Measurements from ENCODE around the gene CLEC3B. TPM values are rescaled to one million over a fixed set of nuclear protein-coding genes. Genes with fewer than 3 reads are reported as not detected.

Gene CLEC3B
- total and polyA plus RNA-seq, 2 donors (not counting 3 experiments of a cell fraction or from before 2014, with no cell fraction given): 1.8 TPM; not detected in 1

DNA sequence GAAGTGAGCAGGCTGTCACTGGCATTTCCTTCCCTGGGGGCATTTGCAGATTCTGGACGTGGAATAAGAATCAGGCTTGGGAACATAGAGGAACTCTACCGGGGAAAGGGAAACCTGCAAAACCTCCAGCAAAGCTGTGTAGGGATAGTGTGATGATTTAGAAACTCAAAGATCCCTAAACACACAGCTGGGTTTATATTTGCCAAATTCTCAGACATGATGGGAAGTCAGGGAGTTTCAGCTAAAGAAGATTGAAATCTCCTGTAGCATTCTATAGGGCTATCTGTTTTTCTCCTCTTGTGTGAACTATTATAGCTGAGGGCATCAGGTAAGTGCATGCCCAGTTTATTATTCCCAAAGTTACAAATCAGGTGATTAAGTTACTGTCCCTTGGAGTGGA lies 9.2 kb upstream of the CLEC3B start:
- peaks cover 10% of the 10 kb centered on the region for H3K4me1 ChIP-seq (ENCODE audit: control insufficient read depth, extremely low read depth, insufficient read depth, low read length)
- no TSS peak for BruUV-seq (replicated peaks)
- no peaks in the 10 kb centered on the region for H3K79me2 ChIP-seq (ENCODE audit: control insufficient read depth, insufficient read depth, low read length)
- H2AFZ ChIP-seq (ENCODE audit: low read depth, low read length): no peak overlapping the region
- intact Hi-C loops (cut with micrococcal nuclease) (no loop called here), dilution Hi-C loops (cut with MboI; ENCODE audit: extremely low pct_ligation_motif_present, low sequenced_read_pairs) (no loop called here)
- ChIA-PET CTCF (interaction anchor here (0.7 kb wide), 1 partner anchor 26 kb away, joined by 3 read pairs; no protein-coding TSS in a partner anchor), POLR2A (no interaction called here)
- H3K27ac ChIP-seq (ENCODE audit: insufficient read depth, low read depth, low read length): no peak overlapping the region
- FAIRE-seq (no peak), DNase-seq (ENCODE audit: low read depth, low spot score) (no peak)
- no peaks in the 10 kb centered on the region for H4K20me1 ChIP-seq (replicated peaks; ENCODE audit: control insufficient read depth, extremely low read depth, insufficient read depth, low read length)
- H3K9me1 ChIP-seq (replicated peaks; ENCODE audit: control insufficient read depth, extremely low read depth, insufficient read depth, low read length): no peaks in the 10 kb centered on the region
- H3K36me3 ChIP-seq (ENCODE audit: control insufficient read depth in 2 of 2, extremely low read depth in 1 of 2, insufficient read depth in 2 of 2, low read length in 2 of 2): no peaks in the 10 kb centered on the region
- TF ChIP-seq EZH2 (IDR thresholded peaks at IDR 0.05; ENCODE audit: borderline replicate concordance, low read depth, low read length, severe bottlenecking): no peak
- no peak for TF ChIP-seq GATA2 (IDR thresholded peaks at IDR 0.05; ENCODE audit: insufficient read depth, insufficient read length, low read depth, low read length)
- no peak for TF ChIP-seq MYC (IDR thresholded peaks at IDR 0.05; ENCODE audit: low read depth, low read length)
- TF ChIP-seq JUN (IDR thresholded peaks at IDR 0.05; ENCODE audit: borderline replicate concordance, insufficient read depth, insufficient read length, low read depth): no peak
- TF ChIP-seq, protein P1, sequence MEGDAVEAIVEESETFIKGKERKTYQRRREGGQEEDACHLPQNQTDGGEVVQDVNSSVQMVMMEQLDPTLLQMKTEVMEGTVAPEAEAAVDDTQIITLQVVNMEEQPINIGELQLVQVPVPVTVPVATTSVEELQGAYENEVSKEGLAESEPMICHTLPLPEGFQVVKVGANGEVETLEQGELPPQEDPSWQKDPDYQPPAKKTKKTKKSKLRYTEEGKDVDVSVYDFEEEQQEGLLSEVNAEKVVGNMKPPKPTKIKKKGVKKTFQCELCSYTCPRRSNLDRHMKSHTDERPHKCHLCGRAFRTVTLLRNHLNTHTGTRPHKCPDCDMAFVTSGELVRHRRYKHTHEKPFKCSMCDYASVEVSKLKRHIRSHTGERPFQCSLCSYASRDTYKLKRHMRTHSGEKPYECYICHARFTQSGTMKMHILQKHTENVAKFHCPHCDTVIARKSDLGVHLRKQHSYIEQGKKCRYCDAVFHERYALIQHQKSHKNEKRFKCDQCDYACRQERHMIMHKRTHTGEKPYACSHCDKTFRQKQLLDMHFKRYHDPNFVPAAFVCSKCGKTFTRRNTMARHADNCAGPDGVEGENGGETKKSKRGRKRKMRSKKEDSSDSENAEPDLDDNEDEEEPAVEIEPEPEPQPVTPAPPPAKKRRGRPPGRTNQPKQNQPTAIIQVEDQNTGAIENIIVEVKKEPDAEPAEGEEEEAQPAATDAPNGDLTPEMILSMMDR (IDR thresholded peaks at IDR 0.05; ENCODE audit: extremely low read depth in 1 of 2, insufficient read depth in 1 of 2, low read depth in 1 of 2, low read length in 2 of 2): no peak
- TF ChIP-seq POLR2A (IDR thresholded peaks at IDR 0.05; ENCODE audit: low read depth, low read length): no peak
- TF ChIP-seq, protein P2, sequence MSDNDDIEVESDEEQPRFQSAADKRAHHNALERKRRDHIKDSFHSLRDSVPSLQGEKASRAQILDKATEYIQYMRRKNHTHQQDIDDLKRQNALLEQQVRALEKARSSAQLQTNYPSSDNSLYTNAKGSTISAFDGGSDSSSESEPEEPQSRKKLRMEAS (IDR thresholded peaks at IDR 0.05; ENCODE audit: insufficient read depth, insufficient read length): no peak
- no peak for TF ChIP-seq FOS (IDR thresholded peaks at IDR 0.05; ENCODE audit: borderline replicate concordance, insufficient read depth, low read length)
- TF ChIP-seq POLR2AphosphoS5 (IDR thresholded peaks at IDR 0.05; ENCODE audit: insufficient read depth, low read depth, low read length): no peak
- no peak overlapping the region for H3K4me2 ChIP-seq (ENCODE audit: insufficient read depth, low read length)
- no peak overlapping the region for H3K4me3 ChIP-seq (replicated peaks in 1 of 3; ENCODE audit: insufficient read depth in 1 of 3, low read depth in 1 of 3, low read length in 3 of 3)
- H3K9me3 ChIP-seq (replicated peaks; ENCODE audit: control insufficient read depth, insufficient read depth, low read length): no peaks in the 10 kb centered on the region
- H3K9ac ChIP-seq (replicated peaks; ENCODE audit: extremely low read depth, insufficient read depth, low read length): no peak overlapping the region
- no peaks in the 10 kb centered on the region for H3K27me3 ChIP-seq (ENCODE audit: control insufficient read depth in 2 of 2, insufficient read depth in 2 of 2, low read length in 2 of 2)
